ENCODE results near the gene KIF26A.

- TF ChIP-seq POLR2A (IDR thresholded peaks at IDR 0.05; ENCODE audit: low read length) (no peak), GATA1 (IDR thresholded peaks at IDR 0.05; ENCODE audit: low read depth, low read length) (no peak)
Observed at GRCh38 chr14:104172880-104173279, 34.5 kb downstream of the KIF26A start.
